HUES64 (cell line): Measurements from ENCODE around the gene CCNJL.
"Not testable (repeated sequence)": the region's sequence is repeated elsewhere in the genome, so short reads cannot be mapped to it uniquely, and the experiment has no call there.

ENCODE experiments used
- H3K27ac ChIP-seq: 2 replicates; pipeline ENCODE4 v1.7.0; 2013; ENCODE audit warnings: low read depth, low read length, inconsistent platforms
- H3K27me3 ChIP-seq: 2 replicates; pipeline ENCODE4 v1.6.1; 2013; ENCODE audit warnings: mild to moderate bottlenecking, low read length; ENCODE audit not compliant: insufficient read depth
- H3K36me3 ChIP-seq: 2 replicates; pipeline ENCODE4 v1.6.1; 2013; ENCODE audit warnings: mild to moderate bottlenecking, low read length; ENCODE audit not compliant: insufficient read depth
- H3K4me1 ChIP-seq: 2 replicates; pipeline ENCODE4 v1.6.1; 2013; ENCODE audit warnings: mild to moderate bottlenecking, low read length, moderate library complexity; ENCODE audit not compliant: insufficient read depth
- H3K4me3 ChIP-seq: 2 replicates; pipeline ENCODE4 v1.5.1; 2013; ENCODE audit warnings: mild to moderate bottlenecking, low read length, moderate library complexity
- H3K9ac ChIP-seq: 2 replicates; pipeline ENCODE4 v1.6.1; 2013; ENCODE audit warnings: mild to moderate bottlenecking, low read depth, low read length
- H3K9me3 ChIP-seq: 2 replicates; pipeline ENCODE4 v1.6.1; 2013; ENCODE audit warnings: low read depth, low read length; ENCODE audit not compliant: insufficient read depth
- WGBS: fragments of 150-250, 120-280 bp; methylation state at CpG from one replicate; pipeline ENCODE4 v1.1.7; 2013; ENCODE audit warnings: missing lambda C conversion rate; 5-methylcytosine and 5-hydroxymethylcytosine counted together

Gene CCNJL

DNA sequence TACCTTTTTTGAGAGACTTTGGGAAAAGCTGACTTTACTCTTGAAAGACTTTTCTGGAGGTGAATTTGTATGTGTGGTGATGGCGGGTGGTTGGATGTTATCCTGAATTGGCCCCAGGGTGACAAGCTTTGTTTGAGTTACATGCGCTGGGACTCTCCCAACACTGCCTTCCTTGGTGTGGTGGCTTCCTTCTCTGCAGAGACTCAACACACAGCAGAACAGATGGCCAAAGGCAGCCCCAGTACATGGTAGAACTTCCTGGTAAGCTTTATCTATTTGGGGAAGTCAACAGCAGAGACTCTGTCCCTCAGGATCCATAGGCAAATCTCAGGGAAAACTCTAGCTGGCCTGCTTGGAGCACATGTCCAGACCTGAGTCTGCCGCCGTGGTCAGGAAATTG is 39.9 kb upstream of the CCNJL start:
- Histone ChIP-seq H3K9ac (no peak overlapping the region), H3K36me3 (no peaks in the 10 kb centered on the region), H3K4me1 (no peaks in the 10 kb centered on the region; the same call in 1 of the 2 replicates), H3K9me3 (no peaks in the 10 kb centered on the region), H3K27ac (no peak overlapping the region), H3K4me3 (no peak overlapping the region), H3K27me3 (no peaks in the 10 kb centered on the region)
- WGBS, result 92% methylated on average over 4 of the region's 4 CpGs

DNA sequence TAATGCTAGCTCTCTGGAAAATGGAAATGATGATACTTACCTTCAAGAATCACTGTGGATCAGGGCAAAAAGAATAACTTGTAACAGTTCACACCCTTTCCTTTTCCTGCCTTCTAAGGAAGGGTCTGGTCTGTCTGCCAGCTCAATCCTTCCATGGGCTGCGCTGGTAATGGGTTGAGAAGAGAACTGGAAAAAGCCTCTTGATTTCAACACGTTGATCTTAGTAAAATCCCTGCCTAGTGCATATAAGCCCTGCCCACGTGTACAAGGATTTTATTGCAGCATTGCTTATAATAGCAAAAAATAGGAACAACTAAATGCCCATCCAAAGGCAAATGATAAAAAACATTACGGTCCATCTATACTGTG is 37.6 kb upstream of the CCNJL start:
- 83% methylated on average over 4 of the region's 4 CpGs for WGBS

DNA sequence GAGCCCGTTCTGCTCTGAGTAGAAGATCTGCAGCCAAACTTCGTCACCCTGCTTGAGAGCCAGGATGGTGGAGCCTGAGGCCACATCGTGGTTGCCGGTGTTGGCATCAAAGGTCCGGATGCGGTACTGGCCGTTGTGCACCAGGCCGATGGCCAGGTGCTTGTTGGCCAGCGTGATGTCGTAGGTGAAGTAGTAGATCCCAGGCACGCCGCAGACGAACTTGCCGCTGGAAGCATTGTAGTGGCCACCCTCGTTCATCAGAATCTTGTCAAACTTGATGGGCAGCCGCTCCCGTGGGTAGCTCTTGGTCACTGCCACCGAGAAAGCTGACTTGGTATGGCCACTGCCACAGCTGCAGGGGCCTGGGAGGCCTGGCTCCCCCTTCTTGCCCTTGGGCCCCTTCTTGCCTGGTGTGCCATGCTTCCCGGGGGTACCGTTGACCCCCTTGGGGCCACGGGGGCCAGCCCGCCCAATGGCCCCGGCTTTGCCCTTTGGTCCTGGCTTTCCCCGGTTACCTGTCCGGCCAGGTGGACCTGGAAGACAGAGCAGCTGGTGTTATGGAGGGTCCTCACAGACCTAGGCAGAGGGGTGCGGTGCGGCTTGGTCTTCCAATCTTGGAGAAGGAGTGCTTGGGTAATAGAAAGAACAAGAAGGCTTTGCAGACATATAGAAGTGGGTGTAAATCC is 37.0 kb upstream of the CCNJL start:
- 94% methylated on average over 27 of the region's 27 CpGs for whole genome bisulfite sequencing
- Histone ChIP-seq H3K27ac (no peak overlapping the region), H3K4me3 (no peak overlapping the region), H3K4me1 (no peaks in the 10 kb centered on the region; the same call in 1 of the 2 replicates), H3K9me3 (no peaks in the 10 kb centered on the region), H3K9ac (no peak overlapping the region), H3K27me3 (no peaks in the 10 kb centered on the region), H3K36me3 (no peaks in the 10 kb centered on the region)

More for the DNA sequence above, 37.6 kb upstream of the CCNJL start:
- Histone ChIP-seq H3K36me3 (no peaks in the 10 kb centered on the region), H3K9ac (no peak overlapping the region), H3K27ac (no peak overlapping the region), H3K4me3 (no peak overlapping the region), H3K27me3 (no peaks in the 10 kb centered on the region), H3K9me3 (no peaks in the 10 kb centered on the region), H3K4me1 (no peaks in the 10 kb centered on the region; the same call in 1 of the 2 replicates)

DNA sequence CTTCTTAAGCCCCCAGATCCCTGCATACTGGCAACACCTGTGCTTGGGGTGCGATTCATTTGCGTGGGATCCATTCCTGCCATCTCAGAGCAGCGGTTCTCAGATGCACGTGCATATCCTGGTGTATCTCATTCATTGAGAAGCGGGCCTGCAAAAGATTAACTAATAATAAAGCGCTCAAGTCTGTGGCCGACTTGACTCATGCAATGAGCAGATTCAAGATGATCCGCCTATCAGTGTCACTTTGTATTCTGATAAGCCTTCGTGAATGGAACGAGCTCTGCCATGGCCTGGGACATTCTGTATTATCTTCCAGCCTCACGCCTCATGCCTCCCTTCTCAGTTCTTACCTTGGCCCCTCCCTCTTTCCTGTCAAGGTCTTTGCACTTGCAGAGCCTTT is 35.7 kb upstream of the CCNJL start:
- no peak overlapping the region for H3K27ac ChIP-seq
- no peaks in the 10 kb centered on the region for H3K27me3 ChIP-seq
- H3K4me3 ChIP-seq, result no peak overlapping the region
- no peaks in the 10 kb centered on the region; the same call in 1 of the 2 replicates for H3K4me1 ChIP-seq
- H3K9ac ChIP-seq, result no peak overlapping the region
- no peaks in the 10 kb centered on the region for H3K36me3 ChIP-seq
- WGBS, result 89% methylated on average over 11 of the region's 11 CpGs
- H3K9me3 ChIP-seq, result no peaks in the 10 kb centered on the region

DNA sequence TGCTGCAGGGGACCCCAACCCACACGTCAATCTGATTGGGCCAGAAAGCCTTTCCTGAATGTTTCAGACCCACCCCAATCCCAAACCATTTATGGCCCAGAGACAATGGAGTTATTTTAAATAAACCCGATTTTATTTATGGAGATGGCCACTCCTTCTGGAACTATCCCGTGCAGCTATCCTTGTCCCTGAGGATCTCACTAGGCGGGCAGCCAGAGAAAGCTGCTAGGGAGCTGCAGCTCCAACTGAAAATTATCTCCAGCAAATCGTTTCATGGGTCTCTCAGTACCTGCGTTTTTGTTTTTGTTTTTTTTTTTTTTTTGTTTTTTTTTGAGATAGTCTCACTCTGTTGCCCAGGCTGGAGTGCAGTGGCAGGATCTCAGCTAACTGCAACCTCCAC is 35.1 kb upstream of the CCNJL start:
- H3K9me3 ChIP-seq, result no peaks in the 10 kb centered on the region
- H3K27ac ChIP-seq, result no peak overlapping the region
- no peaks in the 10 kb centered on the region for H3K36me3 ChIP-seq
- H3K4me3 ChIP-seq, result no peak overlapping the region
- no peaks in the 10 kb centered on the region for H3K27me3 ChIP-seq
- WGBS, result 95% methylated on average over 6 of the region's 6 CpGs
- no peak overlapping the region for H3K9ac ChIP-seq
- no peaks in the 10 kb centered on the region; the same call in 1 of the 2 replicates for H3K4me1 ChIP-seq

DNA sequence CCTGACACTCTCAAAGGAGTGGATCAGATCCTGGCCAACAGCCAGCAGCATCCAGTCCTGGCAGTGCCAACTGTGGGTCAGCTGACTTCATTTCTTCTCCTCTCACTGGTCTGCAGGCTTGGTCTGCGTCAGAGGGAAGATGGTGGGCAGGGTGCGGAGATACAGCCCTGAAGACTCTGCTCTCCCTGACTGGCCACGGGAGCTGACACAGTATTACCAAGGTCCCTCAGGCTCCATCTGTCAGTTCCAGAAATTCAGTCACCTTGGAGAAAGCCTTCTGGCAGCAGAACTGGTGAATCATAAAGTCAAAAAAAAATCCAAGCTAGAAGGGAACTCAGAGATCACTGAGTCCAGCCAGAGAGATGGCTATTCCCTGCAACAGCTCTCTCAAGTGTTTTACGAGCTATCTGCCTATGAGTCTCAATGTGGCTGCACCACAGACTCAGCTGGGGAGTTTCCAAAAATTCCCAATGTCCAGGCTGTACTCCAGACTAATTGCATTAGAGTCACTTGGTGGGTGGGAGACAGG is 30.1 kb upstream of the CCNJL start:
- H3K4me1 ChIP-seq, result peaks cover 9% of the 10 kb centered on the region; the same call in 1 of the 2 replicates
- no peaks in the 10 kb centered on the region for H3K27me3 ChIP-seq
- H3K9me3 ChIP-seq, result no peaks in the 10 kb centered on the region
- no peak overlapping the region for H3K27ac ChIP-seq
- no peak overlapping the region for H3K9ac ChIP-seq
- no peaks in the 10 kb centered on the region for H3K36me3 ChIP-seq
- no peak overlapping the region for H3K4me3 ChIP-seq
- WGBS, result 93% methylated on average over 4 of the region's 4 CpGs

DNA sequence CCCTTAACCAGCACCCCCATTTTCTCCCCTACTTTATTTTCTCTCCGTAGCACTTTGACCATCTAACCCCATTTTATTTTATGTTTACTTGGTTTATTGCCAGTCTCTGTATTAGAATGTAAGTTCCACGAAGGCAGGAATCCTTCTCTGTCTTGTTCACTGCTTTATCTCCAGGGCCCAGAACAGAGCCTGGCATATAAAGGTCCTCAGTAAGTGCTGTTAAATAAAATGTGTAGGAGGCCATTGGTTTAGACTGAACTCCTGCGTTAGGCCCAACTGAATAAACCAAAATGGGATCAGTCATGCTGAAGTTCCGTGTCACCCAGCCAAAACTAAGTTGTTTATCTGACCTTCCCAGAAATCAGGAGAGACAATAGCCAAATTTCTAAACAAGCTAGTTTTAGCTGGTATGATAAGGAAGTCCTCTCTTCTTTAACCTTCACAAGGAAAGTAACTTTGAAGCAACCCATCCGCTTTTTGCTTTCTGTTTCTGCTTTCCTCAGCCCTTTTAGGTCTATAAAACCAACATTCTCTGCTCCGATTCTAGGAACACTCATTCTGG is 29.0 kb upstream of the CCNJL start:
- Histone ChIP-seq H3K27ac (no peak overlapping the region), H3K4me3 (no peak overlapping the region)
- 89% methylated on average over 5 of the region's 6 CpGs for WGBS

DNA sequence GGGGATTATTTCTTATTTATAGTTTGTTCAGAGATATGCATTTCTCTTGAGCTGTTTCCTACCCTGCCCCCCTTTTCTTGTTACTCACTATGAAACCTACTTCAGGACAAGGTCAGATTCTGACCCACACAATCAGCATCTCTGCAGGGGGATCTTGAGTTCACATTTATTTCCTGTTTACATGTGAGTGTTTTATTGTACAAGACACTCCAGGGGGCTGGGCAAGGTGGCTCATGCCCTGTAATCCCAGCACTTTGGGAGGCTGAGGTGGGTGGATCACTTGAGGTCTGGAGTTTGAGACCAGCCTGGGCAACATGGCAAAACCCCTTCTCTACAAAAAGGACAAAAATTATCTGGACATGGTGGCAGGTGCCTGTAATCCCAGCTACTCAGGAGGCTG is 28.1 kb upstream of the CCNJL start:
- not testable (repeated sequence) for H3K27ac ChIP-seq, H3K9me3 ChIP-seq, H3K4me3 ChIP-seq, H3K36me3 ChIP-seq, H3K9ac ChIP-seq, H3K27me3 ChIP-seq
- H3K4me1 ChIP-seq, result peaks cover 13% of the 10 kb centered on the region; the same call in 1 of the 2 replicates

More for the DNA sequence above, 29.0 kb upstream of the CCNJL start:
- H3K9ac ChIP-seq, result no peak overlapping the region
- no peaks in the 10 kb centered on the region for H3K36me3 ChIP-seq
- H3K9me3 ChIP-seq, result no peaks in the 10 kb centered on the region
- peaks cover 13% of the 10 kb centered on the region; the same call in 1 of the 2 replicates for H3K4me1 ChIP-seq
- H3K27me3 ChIP-seq, result no peaks in the 10 kb centered on the region

DNA sequence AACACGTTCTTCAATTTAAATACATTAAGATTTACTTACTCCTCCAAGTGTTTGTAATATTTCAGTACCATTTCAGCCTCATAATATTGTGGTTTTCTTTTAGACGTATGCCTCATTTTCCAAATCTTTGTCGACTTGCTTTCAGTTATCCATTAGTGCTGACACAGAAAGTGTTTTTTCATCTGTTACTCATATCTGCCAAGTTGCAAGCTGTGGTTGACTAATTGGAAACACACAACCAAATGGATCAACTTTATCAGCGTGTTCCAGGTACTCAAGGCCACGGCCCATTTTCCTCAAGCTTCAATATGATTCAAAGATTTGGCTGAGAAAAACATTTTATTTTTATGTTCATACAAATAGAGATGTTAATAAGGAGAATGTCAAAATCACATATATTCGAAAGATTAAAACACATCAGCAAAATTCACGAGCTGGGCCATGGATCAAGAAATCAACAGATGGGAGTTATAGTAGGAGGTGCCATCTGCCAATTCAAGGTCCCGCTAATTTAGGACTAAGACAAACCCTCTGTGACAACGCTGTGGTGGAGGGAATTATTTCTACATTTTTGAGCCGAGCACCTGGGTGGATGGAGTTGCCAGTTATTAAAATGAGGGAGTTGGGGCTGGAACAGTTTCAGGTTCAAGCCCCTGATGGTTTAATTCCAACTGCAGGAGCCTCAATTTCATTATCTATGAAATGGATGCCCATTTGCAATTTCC is 27.2 kb upstream of the CCNJL start:
- Histone ChIP-seq H3K4me1 (peaks cover 13% of the 10 kb centered on the region; the same call in 1 of the 2 replicates), H3K36me3 (no peaks in the 10 kb centered on the region), H3K9me3 (no peaks in the 10 kb centered on the region), H3K9ac (no peak overlapping the region), H3K27ac (no peak overlapping the region), H3K4me3 (no peak overlapping the region), H3K27me3 (no peaks in the 10 kb centered on the region)
- WGBS, result 87% methylated on average over 9 of the region's 10 CpGs

DNA sequence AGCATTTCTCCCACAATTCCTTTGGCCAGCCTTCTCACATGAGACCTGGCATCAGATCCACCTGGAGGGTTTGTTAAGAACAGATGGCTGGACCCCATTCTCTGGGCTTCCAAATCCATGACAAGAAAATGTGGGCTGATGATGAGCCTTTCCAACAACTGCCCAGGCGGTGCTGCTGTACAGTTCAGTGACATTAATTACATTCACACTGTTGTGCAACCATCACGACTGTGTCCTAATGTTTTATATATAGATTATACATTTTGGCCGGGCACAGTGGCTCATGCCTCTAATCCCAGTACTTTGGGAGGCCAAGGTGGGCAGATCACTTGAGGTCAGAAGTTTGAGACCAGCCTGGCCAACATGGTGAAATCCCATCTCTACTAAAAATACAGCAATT is 22.4 kb upstream of the CCNJL start:
- H3K36me3 ChIP-seq, H3K27ac ChIP-seq, H3K9ac ChIP-seq, H3K27me3 ChIP-seq, H3K9me3 ChIP-seq, H3K4me3 ChIP-seq, H3K4me1 ChIP-seq: not testable (repeated sequence)
- WGBS, result 100% methylated on average over 3 of the region's 3 CpGs

DNA sequence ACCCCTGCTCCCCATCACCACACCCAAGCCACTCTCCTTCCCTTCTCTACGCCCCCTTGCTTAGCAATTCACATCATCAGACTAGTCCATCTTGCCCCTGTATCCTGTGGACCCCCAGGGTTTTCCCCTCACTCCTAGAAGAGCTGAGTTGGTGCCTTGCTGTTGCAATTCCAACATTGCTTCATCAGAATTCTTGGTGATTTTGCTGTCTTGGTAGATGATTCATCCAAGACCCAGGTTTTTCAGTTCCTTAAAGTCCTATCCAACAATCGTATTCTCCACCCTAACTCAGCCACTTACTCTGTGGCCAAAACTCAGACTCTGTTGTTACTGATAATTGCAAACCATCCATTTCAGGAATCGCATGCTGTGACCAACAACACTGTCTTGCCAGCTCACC is 21.4 kb upstream of the CCNJL start:
- no peak overlapping the region for H3K27ac ChIP-seq
- WGBS, result 93% methylated on average over 3 of the region's 3 CpGs
- no peak overlapping the region for H3K4me3 ChIP-seq

More for the DNA sequence above, 21.4 kb upstream of the CCNJL start:
- Histone ChIP-seq H3K9ac (no peak overlapping the region), H3K9me3 (no peaks in the 10 kb centered on the region), H3K27me3 (no peaks in the 10 kb centered on the region), H3K4me1 (0 out of 2 replicates have a peak, but pooled peaks cover 6% of the 10 kb centered on the region), H3K36me3 (no peaks in the 10 kb centered on the region)
